Right lung (tissue), 5 donors: ENCODE measurements around the gene WDR5. TPM values are rescaled to one million over a fixed set of nuclear protein-coding genes. Genes with fewer than 3 reads are reported as not detected.

ENCODE experiments used
- DNase-seq, 2 donors: peaks; one replicate each; pipeline ENCODE4 v3.0.0-alpha.2; 2013
- polyA plus RNA-seq, 5 donors: library from polyadenylated mRNA; unstranded; fragments of 120-200 nt; gene quantifications; one replicate each; pipeline versions ENCODE4 v1.2.1 to v1.2.3, GENCODE V29; 2013; ENCODE audit warnings: inconsistent platforms in 1 of 5, low replicate concordance in 1 of 5; ENCODE audit not compliant: insufficient read length in 5 of 5, insufficient read depth in 1 of 5

WDR5 gene
- polyA plus RNA-seq, 5 donors = 27.4 to 38.5 (median 30.8) TPM

GRCh38 chr9:134186471-134187109, 50.7 kb downstream of the WDR5 start:
- peak in 1 of 2 donors; percentile 33 for DNase-seq

- DNase-seq = no peak
Observed at GRCh38 chr9:134187110-134187531, 51.2 kb downstream of the WDR5 start.

- DNase-seq = no peak
Observed at GRCh38 chr9:134187891-134188385, 52.1 kb downstream of the WDR5 start.

- peak; percentile 24 to 36 for DNase-seq
Observed at GRCh38 chr9:134188386-134189144, 52.7 kb downstream of the WDR5 start.

DNA sequence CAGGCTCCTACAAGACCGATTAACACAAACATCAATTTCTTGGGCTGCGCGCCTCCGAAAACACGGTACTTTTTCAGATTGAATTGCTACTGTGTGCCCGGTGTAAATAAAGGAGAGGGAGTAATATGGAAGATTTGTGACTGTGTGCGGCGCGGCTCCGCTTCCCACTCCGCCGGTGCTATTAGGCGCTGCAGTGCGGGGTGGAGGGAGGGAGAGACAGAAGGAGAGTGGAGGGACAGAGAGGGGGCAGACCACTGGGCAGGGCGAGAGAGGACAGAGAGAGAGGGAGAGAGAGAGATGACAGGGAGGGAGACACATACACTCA, 53.2 kb downstream of the WDR5 start:
- no peak for DNase-seq

GRCh38 chr9:134189470-134190231, 53.8 kb downstream of the WDR5 start:
- DNase-seq = no peak

- no peak for DNase-seq
Observed at GRCh38 chr9:134190232-134191121, 54.6 kb downstream of the WDR5 start.

- no peak for DNase-seq
Observed at GRCh38 chr9:134191455-134192209, 55.8 kb downstream of the WDR5 start.

- no peak for DNase-seq
Observed at GRCh38 chr9:134192311-134192950, 56.5 kb downstream of the WDR5 start.

- DNase-seq = no peak
Observed at GRCh38 chr9:134192951-134193731, 57.3 kb downstream of the WDR5 start.

GRCh38 chr9:134193912-134194535, 58.1 kb downstream of the WDR5 start:
- no peak for DNase-seq

DNA sequence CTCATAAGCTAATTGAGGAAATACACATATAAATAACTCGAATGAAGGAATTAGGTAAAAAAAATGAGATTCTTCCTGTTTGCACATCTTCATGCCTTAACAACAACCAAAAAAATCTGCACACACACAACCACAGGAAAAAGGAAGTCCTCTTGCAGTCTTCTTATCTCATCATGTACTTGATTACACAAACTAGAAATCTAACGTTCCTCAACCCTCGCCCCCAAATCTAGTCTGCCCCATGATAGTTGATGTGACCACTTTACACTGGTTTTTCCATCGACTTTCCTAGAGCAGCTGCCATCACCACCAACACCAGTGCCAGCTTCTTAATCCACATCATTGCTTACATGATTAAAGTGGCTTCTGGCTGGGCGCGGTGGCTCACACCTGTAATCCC, 59.7 kb downstream of the WDR5 start:
- no peak for DNase-seq

GRCh38 chr9:134196911-134197310, 61.0 kb downstream of the WDR5 start:
- no peak for DNase-seq

DNA sequence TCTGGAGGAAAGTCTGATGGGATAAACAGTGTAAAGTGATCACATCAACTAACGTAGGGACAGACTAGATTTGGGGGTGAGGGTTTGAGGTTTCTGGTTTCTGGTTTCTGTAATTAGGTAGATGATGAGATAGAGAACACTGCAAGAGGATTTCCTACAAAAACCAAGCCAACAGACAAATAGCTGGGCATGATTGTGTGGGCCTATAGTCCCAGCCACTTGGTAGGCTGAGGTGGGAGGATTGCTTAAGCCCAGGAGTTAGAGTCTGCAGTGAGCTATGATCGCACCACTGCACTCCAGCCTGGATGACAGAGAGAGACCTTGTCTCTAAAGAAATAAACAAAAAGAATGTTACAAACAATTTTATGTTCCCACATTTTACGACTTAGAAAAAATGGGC, 62.9 kb downstream of the WDR5 start:
- DNase-seq = no peak

DNA sequence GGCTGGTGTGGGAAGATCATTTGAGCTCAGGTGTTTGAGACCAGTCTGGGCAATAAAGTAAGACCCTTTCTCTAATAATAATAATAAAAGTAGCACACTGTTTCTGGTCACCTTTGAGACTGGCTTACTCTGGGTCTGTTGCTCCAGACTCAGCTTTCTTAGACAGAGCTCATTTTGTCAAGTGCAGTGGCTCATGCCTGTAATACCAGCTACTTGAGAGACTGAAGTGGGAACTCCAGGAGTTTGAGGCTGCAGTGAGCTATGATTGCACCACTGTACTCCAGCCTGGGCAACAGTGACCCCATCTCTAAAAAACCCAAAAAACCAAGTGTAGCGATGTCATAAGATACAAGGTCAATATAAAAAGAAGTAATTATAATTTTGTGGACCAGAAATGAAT, 64.8 kb downstream of the WDR5 start:
- DNase-seq = no peak

DNA sequence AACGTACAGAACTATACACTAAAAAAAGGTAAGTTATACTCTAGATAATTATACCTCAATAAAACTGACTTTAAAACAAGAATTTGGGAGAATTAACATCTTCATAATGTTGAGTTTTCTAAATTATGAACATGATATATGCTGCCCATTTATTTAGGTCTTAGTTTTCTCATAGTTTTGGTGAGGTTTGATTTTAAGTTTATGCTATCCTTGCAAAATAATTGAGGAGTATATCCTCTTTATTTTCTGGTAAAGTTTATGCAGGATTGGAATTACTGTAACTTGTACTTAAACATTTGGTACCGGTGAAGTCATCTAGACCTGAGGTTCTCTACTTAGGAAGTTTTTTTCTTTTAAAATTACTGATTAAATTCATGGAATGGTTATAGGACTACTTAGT, 67.3 kb downstream of the WDR5 start:
- DNase-seq = no peak

- no peak for DNase-seq
Observed at GRCh38 chr9:134204041-134204440, 68.2 kb downstream of the WDR5 start.

GRCh38 chr9:134204991-134205578, 69.2 kb downstream of the WDR5 start:
- DNase-seq = no peak
